Calu3 (cell line): Measurements from ENCODE around the gene PRXL2A. TPM values are rescaled to one million over a fixed set of nuclear protein-coding genes. Genes with fewer than 3 reads are reported as not detected.

Source experiments
- BruUV-seq: library from RNA; stranded (reverse); fragments of 400-500 nt; replicated peaks from 2 replicates; lab custom pipeline; 2021; lab: Mats Ljungman, UMichigan
- CTCF ChIA-PET: fragments of 300-600 bp; sonication (Branson Sonifier 250); formaldehyde crosslinking; loops from one replicate; lab custom pipeline; 2022; ENCODE audit warnings: antibody characterized with exemption; lab: Charles Lee
- DNase-seq: peaks from one replicate; pipeline ENCODE4 v3.0.0; 2022
- H3K27ac Mint-ChIP-seq: one replicate; pipeline ENCODE4 v1.8.0; 2022; ENCODE audit warnings: mixed read lengths; ENCODE audit not compliant: unreplicated experiment
- H3K27me3 Mint-ChIP-seq: one replicate; pipeline ENCODE4 v1.8.0; 2022; ENCODE audit warnings: mixed read lengths; ENCODE audit not compliant: unreplicated experiment
- H3K36me3 Mint-ChIP-seq: one replicate; pipeline ENCODE4 v1.8.0; 2022; ENCODE audit warnings: mild to moderate bottlenecking, moderate library complexity, mixed read lengths; ENCODE audit not compliant: insufficient read depth, unreplicated experiment
- H3K4me1 Mint-ChIP-seq: one replicate; pipeline ENCODE4 v1.8.0; 2022; ENCODE audit warnings: mild to moderate bottlenecking, low read depth, mixed read lengths; ENCODE audit not compliant: unreplicated experiment
- H3K4me3 Mint-ChIP-seq: one replicate; pipeline ENCODE4 v1.8.0; 2022; ENCODE audit warnings: mild to moderate bottlenecking, low read depth, moderate library complexity, mixed read lengths; ENCODE audit not compliant: unreplicated experiment
- H3K9me3 Mint-ChIP-seq: one replicate; pipeline ENCODE4 v1.8.0; 2022; ENCODE audit warnings: low read depth, mixed read lengths; ENCODE audit not compliant: unreplicated experiment
- intact Hi-C: fragments of 100-400 bp; cut with micrococcal nuclease; formaldehyde crosslinking; loops from one replicate; pipeline ENCODE4 v1.10.0; 2022; ENCODE audit not compliant: unreplicated experiment
- total RNA-seq: library from RNA; stranded (reverse); gene quantifications from 2 replicates; pipeline ENCODE4 v1.2.3, GENCODE V29; 2022
- TF ChIP-seq, protein P1 (sequence below): fragments of 200-600 bp; IDR thresholded peaks from one replicate; pipeline ENCODE4 v1.8.0; 2022; ENCODE audit warnings: antibody characterized with exemption; ENCODE audit not compliant: unreplicated experiment

The PRXL2A gene
- total RNA-seq, 1 experiment from 2014 or later, result 67.2 TPM

GRCh38 chr10:80480852-80481251 is 72.5 kb downstream of the PRXL2A start:
- no peak for DNase-seq
- BruUV-seq, result no TSS peak
- peaks cover 38% of the 10 kb centered on the region for H3K36me3 Mint-ChIP-seq
- intact Hi-C loops, result no loop called here
- H3K27ac Mint-ChIP-seq, result peak overlapping the region; percentile 31
- CTCF ChIA-PET, result no interaction called here
- peaks cover 4% of the 10 kb centered on the region for H3K9me3 Mint-ChIP-seq
- no peak overlapping the region for H3K4me3 Mint-ChIP-seq
- TF ChIP-seq, protein P1, sequence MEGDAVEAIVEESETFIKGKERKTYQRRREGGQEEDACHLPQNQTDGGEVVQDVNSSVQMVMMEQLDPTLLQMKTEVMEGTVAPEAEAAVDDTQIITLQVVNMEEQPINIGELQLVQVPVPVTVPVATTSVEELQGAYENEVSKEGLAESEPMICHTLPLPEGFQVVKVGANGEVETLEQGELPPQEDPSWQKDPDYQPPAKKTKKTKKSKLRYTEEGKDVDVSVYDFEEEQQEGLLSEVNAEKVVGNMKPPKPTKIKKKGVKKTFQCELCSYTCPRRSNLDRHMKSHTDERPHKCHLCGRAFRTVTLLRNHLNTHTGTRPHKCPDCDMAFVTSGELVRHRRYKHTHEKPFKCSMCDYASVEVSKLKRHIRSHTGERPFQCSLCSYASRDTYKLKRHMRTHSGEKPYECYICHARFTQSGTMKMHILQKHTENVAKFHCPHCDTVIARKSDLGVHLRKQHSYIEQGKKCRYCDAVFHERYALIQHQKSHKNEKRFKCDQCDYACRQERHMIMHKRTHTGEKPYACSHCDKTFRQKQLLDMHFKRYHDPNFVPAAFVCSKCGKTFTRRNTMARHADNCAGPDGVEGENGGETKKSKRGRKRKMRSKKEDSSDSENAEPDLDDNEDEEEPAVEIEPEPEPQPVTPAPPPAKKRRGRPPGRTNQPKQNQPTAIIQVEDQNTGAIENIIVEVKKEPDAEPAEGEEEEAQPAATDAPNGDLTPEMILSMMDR, result no peak
- no peaks in the 10 kb centered on the region for H3K27me3 Mint-ChIP-seq
- peaks cover 43% of the 10 kb centered on the region for H3K4me1 Mint-ChIP-seq

DNA sequence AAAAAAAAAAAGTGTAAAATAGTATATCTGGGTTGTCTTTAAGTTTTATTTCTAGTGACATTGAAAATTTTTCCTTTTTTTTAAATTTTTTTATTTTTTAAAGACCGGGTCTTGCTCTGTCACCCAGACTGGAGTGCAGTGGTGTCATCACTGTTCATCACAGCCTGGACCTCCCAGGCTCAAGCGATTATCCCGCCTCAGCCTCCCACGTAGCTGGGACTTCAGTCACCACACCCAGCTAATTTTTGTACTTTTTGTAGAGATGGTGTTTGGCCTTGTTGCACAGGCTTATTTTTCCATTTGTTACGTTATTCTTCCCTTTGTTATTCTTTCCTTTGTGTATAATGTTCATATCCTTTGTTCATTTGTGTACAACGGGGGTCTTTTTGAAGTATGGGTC is 75.9 kb downstream of the PRXL2A start:
- no peak overlapping the region for H3K27ac Mint-ChIP-seq

DNA sequence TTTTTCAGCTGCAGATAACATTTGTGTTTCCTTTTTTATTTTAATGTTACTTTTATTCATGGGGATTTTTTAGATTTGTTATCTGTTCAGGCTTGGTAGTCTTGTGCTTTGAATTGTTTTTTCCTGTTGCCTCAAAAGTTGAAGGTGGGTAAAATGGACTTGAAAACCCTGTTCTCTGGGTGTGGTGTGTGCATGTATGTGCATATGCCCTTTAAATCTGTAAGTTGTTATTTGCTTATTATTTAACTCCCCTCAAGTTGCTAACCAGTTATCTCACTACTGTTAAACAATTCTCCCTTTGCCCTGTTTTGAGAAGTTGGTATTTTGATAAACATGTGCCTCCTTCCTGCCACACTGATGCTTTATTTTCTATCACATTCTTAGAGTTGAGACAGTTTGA is 76.3 kb downstream of the PRXL2A start:
- no TSS peak for BruUV-seq
- DNase-seq, result no peak
- Mint-ChIP-seq H3K27ac (peak overlapping the region; percentile 65), H3K9me3 (no peaks in the 10 kb centered on the region), H3K36me3 (peaks cover 28% of the 10 kb centered on the region), H3K4me3 (no peak overlapping the region), H3K27me3 (no peaks in the 10 kb centered on the region), H3K4me1 (peaks cover 36% of the 10 kb centered on the region)
- intact Hi-C loops, result no loop called here
- TF ChIP-seq, protein P1, result no peak
- CTCF ChIA-PET, result no interaction called here

More for the DNA sequence above, 75.9 kb downstream of the PRXL2A start:
- Mint-ChIP-seq H3K36me3 (peaks cover 28% of the 10 kb centered on the region), H3K4me3 (no peak overlapping the region), H3K27me3 (no peaks in the 10 kb centered on the region), H3K9me3 (no peaks in the 10 kb centered on the region), H3K4me1 (peaks cover 33% of the 10 kb centered on the region)
- CTCF ChIA-PET, result interaction anchor here (0.7 to 1.0 kb wide), 3 partner anchors 14 to 40 kb away, joined by 3 to 4 read pairs (median 3); no protein-coding TSS in a partner anchor
- intact Hi-C loops, result no loop called here
- TF ChIP-seq, protein P1, result no peak
- DNase-seq, result no peak
- no TSS peak for BruUV-seq

- CTCF ChIA-PET, result no interaction called here
- peak overlapping the region; percentile 65 for H3K27ac Mint-ChIP-seq
- intact Hi-C loops, result no loop called here
- no peak for DNase-seq
- peaks cover 42% of the 10 kb centered on the region for H3K4me1 Mint-ChIP-seq
- no TSS peak for BruUV-seq
- no peaks in the 10 kb centered on the region for H3K27me3 Mint-ChIP-seq
- no peak overlapping the region for H3K4me3 Mint-ChIP-seq
- TF ChIP-seq, protein P1, result no peak
- peaks cover 27% of the 10 kb centered on the region for H3K36me3 Mint-ChIP-seq
- no peaks in the 10 kb centered on the region for H3K9me3 Mint-ChIP-seq
Measured at GRCh38 chr10:80485076-80485945, 77.0 kb downstream of the PRXL2A start.
